HG02840 (cell line): ENCODE data around the gene PSMA5.
"Not testable (repeated sequence)": the region's sequence is repeated elsewhere in the genome, so short reads cannot be mapped to it uniquely, and the experiment has no call there.

Experiments
- ATAC-seq: cut with Tn5 transposase; IDR thresholded peaks from one replicate; pipeline ENCODE4 v1.9.1; 2021; ENCODE audit warnings: mild to moderate bottlenecking, moderate library complexity, moderate number of reproducible peaks; ENCODE audit not compliant: unreplicated experiment, low FRiP score

Gene PSMA5

DNA sequence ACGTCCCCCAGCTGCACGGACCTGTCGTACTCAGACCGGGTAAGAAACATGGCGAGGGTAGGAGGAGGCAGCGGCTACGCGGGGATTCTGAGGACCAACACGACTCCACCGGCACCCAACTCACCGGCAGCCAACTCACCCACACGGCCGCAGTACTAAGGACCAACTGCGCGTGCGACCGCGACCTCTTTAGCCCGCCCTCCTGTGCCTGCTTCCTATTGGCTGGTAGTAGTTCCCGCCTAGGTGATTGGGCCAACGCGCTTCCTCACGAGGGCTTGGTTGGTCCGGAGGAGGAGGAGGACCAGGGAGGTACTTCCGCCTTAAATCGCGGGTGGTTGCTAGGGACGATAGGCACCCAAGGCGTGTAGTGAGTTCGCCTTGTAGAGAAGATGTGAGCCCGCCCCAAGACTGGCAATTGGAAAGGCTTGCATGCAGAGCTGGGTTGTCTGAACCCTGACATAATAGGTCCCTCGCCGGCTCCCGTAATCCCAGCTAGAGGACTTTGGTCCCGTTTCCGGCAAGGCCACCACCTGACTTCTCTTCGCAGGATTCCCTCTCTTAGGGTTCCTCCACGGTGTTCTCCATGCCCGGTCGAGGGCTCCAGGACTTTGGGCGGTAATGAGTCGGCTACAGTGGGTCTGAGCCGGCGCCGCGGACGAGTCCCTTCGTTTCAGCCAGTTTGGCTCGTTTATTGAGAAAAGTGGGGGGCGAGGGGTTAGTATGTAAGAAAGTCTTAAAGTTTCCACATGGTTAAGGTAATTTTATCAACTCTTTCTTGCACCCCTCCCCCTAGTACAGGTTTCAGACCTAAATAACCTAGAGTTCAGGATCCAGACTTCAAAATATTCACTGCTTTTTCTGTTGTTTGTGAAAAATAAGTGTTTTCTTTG is at the start of gene PSMA5:
Gene PSMA5 (minus strand): TSS at position 168 of the 890 bp plus-strand sequence. CDS start 118 bp downstream, at position 50.
- peak; percentile 98 for ATAC-seq

DNA sequence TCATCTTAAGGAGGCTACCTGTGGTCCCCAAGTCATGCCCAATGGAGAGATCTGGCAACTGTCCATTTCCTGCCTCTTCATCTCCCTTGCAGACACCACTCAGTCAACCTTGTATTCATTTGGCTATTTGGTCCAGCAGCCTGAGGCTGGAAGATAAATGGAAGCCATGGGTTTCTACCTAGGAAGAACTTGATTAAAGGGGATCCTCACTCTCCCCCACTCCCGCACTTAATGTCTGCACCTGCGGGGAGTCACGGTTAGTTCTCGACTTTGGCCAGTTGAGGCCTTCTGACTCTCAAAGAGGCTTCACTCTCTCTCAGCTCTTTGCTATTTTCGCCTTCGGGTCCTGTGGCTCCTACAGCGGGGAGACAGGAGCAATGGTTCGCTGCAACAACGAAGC is 49.0 kb upstream of the PSMA5 start:
- ATAC-seq, result no peak

DNA sequence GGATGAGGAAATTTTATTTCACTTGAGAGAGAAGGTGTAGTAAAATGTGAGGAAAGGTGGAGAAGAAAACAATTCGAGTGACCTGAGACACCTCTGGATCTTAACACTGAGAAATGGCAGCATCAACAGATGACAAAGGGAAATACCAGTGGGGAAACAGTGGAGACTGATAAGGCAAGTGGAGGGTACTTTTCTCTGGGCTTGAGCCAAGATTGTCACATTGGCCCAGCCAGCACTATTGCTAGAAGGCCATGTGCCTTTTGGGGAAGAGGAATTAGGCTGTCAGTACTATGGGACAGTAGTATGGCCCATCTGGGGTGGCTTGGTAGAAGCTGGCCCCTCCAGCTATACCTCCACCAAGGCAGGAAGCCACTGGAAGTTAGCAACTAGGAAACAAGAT is 48.4 kb upstream of the PSMA5 start:
- ATAC-seq, result no peak

DNA sequence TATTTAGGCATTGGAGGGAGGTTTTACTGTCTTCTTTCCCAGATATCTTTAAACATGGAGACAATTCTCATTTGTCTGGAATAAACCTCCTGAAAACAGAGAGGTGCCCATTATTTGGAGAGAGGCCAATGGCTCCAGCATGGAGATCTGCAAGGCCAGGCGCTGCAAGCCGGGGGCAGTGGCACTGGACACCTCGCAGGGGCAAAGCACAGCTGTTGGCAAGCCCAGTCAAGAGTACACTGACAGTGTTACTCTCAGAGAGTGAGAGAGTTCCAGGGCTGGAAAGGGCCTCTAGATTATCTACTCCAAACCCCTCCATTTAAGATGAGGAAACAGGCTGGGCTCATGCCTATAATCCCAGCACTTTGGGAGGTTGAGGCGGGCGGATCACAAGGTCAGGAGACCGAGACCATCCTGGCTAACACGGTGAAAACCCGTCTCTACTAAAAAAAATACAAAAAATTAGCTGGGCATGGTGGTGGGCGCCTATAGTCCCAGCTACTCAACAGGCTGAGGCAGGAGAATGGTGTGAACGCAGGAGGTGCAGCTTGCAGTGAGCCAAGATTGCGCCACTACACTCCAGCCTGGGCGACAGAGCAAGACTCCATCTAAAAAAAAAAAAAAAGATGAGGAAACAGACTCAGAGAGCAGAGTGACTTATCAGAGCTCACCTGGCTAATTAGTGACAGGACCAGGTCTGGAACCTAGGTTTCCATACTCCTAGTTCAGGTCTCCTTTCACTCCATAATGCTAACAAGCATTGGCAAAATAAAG is 47.2 kb upstream of the PSMA5 start:
- not testable (repeated sequence) for ATAC-seq

DNA sequence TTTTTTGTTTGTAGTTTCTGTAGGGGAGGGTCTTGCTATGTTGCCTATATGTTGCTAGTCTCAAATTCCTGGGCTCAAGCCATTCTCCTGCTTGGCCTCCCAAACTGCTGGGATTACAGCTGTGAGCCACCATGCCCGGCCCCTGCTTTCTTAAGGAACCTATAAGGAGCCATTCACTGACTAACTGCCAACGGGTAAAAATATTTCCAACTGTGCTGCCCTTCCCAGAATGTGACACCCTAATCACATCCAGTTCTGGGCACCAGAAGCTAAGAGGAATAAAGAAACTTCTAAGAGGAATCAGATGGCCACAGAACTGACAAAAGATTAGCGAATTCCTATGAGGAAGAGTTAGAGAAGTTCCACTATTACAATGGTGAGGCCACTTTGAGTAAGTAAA is 46.5 kb upstream of the PSMA5 start:
- ATAC-seq, result no peak

DNA sequence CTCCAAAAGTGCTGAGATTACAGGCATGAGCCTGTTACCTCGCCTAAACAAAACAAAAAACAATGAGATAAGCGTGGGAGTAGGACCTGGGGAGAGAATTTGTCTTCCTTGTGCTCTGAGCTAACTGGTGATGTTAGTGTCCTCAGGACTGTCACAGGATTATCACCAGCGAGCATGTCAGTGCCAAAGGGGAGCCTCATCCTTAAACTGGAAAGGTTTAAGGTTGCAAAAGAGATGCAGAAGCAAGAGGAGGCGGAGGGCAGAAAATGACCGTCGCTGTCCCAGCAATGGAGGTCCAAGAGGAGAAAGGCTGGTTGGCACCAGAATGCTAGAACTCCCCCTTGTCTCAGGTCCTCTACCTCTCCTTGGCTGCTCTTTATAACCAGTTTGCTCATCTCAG is 44.0 kb upstream of the PSMA5 start:
- no peak for ATAC-seq

DNA sequence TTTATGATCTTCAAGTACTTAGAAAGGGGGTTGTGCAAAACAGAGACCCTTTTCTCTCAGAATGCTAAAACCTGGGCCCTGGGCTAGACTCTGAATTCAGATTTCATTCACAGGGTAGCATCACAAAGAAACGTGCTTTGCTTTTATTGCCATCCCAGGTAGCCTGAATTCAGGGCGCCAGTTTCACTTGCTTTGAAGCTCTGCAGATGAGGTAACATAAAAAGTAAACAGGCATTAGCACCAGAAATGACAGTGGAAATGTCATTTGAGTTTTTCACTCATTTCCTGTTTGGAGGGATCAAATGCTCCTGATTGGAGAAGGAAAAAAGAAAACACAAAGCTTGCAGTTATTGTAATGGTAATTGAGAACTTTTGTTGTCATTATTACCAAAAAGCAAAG is 42.7 kb upstream of the PSMA5 start:
- ATAC-seq, result no peak

DNA sequence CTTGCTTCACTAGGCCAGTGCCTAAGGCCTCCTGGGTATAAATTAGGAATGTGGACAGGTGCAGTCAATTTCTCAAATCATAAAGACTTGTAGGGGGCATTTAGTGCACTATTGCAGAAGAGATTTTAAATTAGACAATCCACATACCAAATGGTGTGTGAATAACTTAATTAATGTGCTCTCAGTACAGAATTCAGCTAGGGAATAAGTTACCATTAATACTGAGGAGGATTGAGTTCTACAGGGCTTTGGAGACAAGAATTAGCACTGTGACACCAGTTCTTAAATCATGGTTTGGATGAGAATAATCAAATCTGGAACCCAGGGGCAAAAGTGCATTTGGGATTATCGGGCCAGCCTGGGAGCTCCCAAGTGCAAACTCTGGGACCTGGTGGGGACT is 41.8 kb upstream of the PSMA5 start:
- ATAC-seq, result no peak

DNA sequence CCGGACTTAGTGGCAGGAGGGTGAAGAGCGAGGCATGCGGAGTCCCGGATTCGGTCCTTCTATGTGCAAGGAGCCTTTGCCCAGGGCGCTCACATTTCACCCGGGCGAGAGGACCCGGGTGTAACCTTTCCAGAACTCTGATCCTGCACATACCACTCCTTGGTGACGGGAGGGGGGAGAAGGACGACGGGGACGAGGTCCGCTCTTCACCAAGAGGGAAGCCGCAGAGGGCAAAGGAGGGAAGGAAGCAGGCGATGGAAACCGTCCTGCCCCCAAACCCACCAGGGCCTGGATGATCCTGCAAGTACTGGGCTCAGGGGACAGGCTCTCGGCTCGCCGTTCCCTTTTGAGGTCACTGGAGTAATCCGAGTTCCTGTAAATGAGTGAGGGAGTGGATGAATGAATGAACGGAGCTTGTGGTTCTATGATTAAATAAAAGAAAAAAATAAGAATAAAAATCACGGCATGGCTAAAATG is 41.1 kb upstream of the PSMA5 start:
- no peak for ATAC-seq

DNA sequence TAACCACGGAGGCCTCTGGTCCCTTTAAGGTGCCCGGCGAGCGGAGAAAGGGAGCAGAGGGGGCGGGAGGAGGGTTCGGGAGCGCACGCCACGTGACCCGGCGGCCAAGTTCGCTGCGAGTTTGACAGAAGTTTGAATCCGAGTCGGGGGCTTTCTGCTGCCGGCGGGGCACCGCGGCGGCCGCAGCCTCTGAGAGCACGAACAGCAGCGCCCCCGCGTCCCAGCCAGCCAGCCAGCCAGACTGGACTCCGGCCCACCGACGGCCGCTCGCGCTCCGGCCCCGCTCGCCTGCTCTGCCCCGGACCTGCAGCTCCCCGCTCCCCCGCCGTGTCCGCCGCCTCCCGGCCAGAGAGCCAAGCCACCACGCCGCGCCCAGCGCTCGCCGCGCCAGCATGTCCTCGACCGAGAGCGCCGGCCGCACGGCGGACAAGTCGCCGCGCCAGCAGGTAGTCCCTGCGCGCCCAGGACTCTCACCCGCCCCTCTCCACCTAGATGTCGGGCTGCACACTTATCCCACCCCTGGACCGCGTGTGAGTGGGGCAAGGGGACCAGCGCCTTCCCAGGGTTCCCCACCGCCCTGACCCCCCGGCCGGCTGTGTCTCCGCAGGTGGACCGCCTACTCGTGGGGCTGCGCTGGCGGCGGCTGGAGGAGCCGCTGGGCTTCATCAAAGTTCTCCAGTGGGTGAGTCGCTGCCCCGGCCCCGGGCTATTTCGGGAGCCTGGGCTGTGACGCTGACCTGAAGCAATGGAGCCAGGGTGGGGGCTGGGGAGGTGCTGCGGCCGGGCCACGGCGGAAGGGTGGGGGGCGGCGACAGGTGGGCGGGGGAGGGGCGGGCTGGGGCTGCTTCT is 40.4 kb upstream of the PSMA5 start, which contains the start of gene SYPL2:
Gene SYPL2 (plus strand): TSS at position 95 of the 849 bp plus-strand sequence. CDS start 298 bp downstream, at position 393.
- ATAC-seq, result no peak

DNA sequence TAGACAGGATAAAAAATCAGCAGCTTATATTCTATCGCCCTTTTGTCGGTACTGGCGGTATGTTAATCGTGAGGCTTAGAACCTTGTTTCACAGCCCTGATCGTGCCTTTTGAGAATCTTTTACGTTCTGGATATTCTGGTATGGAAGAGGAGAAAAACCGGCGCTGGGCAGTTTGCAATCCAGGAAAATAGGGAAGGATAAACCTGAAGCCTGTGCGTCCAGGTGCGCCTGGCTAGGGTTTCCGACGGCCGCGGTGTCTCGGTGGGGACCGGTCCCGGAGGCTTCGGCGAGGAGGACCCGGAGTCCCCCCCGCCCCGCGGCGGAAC is 39.8 kb upstream of the PSMA5 start:
- no peak for ATAC-seq

DNA sequence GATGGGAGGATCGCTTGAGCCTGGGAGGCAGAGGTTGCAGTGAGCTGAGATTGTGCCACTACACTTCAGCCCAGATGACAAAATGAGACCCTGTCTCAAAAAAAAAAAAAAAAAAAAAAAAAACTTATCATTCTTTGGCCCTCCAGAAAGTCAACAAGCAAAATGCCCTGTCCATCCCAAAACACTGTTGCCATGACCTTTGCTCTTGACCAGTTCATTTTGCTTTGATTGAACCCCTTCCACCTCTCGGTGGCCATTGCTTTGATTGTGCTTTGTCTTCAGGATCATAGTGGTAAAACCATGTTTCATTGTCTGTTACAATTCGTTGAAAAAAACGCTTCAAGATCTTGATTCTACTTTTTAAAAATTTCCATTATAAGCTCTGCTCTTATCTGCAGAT is 31.6 kb upstream of the PSMA5 start:
- no peak for ATAC-seq

DNA sequence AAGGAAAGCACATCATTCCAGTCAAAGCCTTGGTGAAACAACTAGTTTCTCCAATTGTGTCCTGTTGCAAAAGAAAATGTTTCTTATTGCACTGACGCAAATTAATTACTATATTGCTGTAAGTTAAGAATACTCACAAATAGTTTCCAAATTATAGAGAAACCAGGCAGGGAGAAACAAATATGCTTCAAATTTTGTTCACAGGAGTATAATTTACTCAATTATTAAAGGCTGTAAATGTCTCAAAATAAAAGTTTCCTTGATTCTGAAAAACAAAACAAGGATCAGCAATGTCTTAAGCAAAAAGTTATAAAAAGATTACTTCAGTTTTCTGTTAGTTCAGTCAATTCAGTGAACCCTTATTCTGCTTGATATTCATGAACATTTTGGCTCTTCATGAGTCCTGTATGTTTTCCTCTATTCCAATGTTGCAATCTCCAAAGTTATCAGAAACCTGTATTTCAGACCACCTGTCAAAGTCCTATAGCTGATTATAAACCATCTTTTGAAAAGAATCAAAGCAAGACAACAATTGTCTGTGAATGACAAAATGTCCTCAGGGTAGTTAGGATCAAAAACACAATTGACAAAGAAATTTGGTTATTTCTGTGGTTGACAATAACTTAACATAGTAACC is 28.4 kb upstream of the PSMA5 start:
- ATAC-seq, result no peak

DNA sequence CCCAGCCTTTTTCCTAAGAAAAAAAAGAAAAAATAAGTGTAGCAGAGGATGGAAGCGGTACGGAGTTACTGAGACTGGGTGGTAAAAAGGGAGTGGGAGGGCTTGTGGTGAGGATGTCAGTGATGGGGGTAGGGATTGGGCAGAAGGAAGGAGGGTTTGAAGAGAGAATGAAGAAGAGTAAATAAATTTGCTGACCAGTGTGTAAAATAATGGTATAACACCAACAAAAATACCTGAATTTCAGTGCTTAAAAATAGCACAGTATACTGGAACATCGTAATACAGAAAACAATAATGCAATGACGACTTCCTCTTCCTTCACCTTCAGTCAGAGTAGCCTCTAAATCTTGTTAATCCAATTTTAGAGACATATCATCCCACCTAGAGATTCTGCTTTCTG is 21.3 kb upstream of the PSMA5 start:
- ATAC-seq, result no peak

DNA sequence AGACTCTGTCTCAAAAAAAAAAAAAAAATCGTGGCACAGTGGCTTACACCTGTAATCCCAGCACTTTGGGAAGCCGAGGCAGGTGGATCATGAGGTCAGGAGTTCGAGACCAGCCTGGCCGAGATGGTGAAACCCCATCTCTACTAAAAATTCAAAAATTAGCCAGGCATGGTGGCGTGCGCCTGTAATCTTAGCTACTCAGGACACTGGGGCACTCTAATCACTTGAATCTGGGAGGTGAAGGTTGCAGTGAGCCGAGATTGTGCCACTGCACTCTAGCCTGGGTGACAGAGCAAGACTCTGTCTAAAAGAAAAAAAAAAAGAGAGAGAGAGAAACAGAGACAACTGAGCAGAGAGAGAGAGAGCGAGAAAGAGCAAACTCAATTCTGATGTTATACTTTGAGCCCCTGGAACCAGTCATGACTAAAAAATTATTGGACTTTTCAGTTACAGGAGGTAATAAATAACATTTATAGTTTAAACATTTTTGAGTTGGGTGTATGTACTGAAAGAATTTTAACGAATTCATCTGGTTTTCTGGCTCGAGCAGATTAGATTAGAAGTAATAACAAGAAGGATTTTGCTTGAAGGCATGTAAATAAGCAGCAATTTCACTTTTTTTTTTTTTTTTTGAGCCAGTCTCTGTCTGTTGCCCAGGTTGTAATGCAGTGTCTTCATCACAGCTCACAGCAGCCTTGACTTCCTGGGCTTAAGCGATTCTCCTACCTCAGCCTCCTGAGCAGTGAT is 19.9 kb upstream of the PSMA5 start:
- ATAC-seq, result not testable (repeated sequence)

DNA sequence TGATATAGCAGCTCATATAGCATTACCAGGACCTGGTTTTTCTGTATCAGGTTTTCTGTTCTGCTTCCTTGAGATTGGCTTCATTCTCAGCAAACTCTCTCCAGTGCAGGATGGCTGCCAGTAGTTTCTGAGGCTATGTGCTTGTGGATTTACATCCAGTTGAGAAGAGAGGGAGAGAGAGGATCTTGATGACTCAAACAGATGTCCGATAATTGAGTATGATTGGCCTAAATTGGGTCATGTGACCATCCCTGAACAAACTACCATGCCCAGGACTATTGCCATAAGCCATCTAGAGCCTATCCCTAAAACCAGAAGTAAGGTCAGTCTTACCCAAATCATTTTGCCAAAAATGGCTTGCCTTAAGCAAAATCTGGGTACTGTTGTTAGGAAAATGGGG is 18.1 kb upstream of the PSMA5 start:
- ATAC-seq, result no peak

DNA sequence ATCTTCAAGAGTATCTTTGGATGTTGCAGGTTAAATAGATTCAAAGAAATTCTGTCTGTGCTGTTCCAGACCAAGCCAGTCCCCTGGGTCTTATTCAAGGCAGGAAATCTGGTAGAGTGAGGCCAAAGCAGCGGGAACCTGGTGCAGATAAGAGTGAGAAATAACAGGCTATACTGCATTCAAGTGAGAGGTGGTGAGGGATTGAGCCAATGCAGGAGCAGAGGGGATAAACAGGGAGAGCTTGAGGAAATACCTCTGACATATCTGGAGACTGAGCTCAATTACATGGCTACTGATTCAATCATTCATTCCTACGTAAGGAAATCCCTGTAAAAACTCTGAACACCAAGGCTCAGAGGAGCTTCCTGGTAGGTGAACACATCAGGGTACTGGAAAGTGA is 17.2 kb upstream of the PSMA5 start:
- no peak for ATAC-seq

DNA sequence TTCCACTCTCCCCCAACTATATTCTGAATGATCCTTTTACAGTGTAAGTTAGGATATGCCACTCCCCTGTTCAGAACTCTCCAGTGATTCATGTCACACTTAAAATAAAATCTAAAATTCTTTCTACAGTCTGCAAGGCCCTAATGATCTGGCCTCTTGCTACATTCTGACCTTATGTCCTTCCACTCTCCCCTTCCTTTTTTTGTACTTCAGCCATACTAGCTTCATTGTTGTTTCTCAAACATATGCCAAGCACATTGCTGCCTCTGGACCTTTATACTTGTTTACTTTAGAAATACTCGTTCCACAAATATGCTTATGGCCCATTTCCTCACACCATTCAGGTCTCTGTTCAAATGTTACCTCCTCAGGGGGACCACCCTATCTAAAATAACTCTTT is 14.8 kb upstream of the PSMA5 start:
- no peak for ATAC-seq

DNA sequence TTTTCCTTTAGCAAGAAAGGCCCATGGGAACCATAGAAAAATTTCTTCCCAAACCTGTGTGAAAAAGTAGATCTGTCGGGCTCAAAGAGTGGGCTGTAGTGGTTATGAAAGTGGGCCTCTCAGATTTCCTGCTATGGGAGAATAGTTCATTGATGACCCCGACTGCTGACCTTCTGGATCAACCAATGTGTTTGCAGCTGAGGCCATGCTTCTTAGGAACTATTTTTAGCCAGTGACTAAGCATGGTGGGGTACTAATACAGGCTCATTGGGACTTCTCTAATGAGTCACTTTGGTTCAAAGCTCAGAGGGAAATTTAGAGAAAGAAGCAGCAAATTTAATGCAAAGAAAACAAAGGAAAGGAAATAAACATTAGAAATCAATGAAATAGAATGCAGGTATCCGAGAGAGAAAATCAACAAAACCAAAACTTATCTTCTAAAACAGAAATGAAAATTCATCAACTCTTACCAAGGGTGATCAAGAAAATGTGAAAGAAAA is 12.6 kb upstream of the PSMA5 start:
- ATAC-seq, result no peak
